ENCODE measurements around the gene DYNLT2.

Gene DYNLT2

GRCh38 chr6:169751242-169752073 is at the start of gene DYNLT2, which contains the start of gene ERMARD:
TSS of gene DYNLT2 (minus strand) at chr6:169751572. CDS start at chr6:169751458, 114 bp downstream.
TSS of gene ERMARD (plus strand) at chr6:169751622. CDS start at chr6:169751658, 36 bp downstream.
- peak; percentile 93 to 94 for DNase-seq

DNA sequence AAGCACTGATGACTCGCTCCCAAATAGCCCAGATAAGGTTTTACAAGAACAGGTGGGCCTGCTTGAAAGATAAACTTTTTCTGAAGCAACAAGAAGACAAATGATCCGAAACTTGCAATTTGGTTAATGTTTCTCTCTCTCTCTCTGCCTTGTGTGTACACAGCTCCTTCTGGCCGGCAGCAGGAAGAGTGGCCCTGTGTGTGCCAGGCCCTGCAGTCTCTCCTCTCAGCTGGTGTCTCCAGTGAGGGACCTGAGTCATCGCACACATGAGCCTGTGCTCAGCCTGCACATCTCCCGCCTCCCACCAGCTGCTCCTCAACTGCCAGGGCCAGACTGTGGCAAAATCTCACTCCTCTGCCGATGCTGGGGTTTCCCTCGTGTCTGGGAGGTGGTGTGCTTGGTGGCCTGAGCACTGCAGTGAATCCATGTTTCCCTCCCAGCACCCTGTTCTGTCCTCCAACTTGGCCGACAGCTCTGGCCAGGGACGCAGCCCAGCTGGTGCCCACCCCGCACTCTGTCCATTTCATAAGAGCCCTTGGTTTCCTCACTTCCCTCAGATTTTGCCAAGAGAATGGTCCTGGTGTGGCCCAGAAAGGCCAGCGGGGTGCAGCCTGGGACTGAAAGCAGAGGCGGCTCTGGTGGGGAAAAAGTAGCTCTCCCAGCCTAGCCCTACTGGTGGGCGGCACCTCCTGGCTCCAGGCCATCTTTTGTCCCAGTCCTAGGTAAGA is 49.5 kb upstream of the DYNLT2 start:
- no peak for DNase-seq

DNA sequence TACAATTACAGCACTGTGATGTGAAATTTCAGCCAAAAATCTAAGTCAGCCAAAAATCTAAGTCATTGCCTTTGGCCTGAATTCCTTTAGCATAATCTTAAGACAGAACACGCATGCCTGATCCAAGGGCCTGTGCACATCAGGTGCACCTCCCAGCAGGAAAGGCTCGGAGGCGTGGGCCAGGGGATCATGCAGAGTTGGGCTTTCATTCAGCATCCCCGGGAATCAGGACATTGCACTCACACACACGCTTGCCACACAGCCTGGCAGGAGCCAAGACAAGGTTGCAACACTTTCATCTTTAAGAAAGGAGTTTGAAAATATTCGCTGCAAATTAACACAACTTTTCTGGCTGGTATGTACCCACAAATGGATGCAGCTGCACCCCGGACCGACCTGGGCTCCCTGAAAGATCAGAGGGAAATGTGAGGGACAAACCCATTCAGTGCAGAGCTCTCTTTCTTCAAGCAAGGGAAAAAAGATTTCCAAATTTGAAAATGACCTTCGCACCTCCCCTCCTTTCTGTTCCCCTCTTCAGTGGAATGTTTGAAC is 48.8 kb upstream of the DYNLT2 start:
- DNase-seq: no peak

GRCh38 chr6:169799474-169799926 is 48.1 kb upstream of the DYNLT2 start:
- DNase-seq: no peak

GRCh38 chr6:169798764-169799473 is 47.5 kb upstream of the DYNLT2 start:
- no peak for DNase-seq

GRCh38 chr6:169795196-169795595 is 43.8 kb upstream of the DYNLT2 start:
- DNase-seq: no peak

DNA sequence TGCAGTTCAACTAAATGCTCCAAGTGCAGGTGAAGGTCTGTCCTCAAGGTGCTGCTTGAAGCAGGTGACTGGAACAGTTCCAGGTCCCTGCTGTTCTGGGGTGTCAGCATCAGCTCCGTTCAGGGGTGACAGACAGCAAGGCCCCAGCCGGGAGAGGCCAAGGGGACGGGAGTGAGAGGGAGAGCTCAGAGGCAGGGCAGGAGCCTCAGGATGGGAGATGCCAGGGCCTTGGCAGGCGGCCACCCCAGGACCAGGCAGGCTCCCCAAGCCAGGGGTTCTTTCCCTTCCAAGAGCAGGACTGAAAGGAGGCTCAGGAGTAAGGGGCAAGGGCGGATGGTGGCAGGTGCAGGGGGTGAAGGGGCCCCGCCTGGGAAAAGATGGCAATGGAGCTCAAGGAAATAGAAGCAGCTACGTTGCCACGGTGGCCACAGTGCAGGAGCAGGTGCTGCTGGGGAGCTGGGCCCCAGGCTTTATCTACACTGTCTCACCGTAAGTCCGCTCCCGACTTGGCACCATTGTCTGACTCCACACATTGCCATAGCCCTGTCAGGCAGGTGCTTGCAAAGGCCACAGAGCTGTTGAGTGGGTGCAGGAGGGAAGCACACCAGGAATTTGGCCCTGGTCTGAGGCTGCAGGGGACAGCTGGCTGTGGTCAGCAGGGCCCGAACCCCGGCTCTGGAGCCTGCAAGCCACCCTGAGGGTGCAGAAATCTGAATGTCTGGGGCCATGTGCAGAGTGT is 43.1 kb upstream of the DYNLT2 start:
- no peak for DNase-seq

- no peak for DNase-seq
Measured at GRCh38 chr6:169793408-169793807, 42.0 kb upstream of the DYNLT2 start.

GRCh38 chr6:169792306-169793015 is 41.1 kb upstream of the DYNLT2 start:
- no peak for DNase-seq

DNA sequence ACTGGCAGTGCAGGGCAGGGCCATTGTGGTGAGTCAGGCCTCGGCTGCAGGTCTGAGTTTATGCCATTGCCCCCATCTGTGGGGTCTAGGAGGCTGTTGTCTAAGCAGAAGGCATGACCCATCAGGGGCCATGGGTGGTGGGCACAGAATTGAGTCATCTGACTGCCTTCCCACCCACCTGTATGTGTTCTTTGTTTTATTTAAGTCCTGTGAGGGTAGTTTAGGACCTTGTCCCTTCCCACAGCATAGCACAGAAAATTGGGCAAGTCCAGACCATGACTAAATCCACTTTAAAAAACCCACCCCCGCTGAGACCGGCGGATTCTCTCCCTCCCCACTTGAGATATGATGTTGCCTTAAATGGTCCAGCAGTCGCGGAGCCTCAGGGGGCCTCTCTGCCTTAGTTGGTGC is 40.4 kb upstream of the DYNLT2 start:
- DNase-seq: no peak

- DNase-seq: peak; percentile 72 to 75
Measured at GRCh38 chr6:169789944-169790927, 38.9 kb upstream of the DYNLT2 start.

DNA sequence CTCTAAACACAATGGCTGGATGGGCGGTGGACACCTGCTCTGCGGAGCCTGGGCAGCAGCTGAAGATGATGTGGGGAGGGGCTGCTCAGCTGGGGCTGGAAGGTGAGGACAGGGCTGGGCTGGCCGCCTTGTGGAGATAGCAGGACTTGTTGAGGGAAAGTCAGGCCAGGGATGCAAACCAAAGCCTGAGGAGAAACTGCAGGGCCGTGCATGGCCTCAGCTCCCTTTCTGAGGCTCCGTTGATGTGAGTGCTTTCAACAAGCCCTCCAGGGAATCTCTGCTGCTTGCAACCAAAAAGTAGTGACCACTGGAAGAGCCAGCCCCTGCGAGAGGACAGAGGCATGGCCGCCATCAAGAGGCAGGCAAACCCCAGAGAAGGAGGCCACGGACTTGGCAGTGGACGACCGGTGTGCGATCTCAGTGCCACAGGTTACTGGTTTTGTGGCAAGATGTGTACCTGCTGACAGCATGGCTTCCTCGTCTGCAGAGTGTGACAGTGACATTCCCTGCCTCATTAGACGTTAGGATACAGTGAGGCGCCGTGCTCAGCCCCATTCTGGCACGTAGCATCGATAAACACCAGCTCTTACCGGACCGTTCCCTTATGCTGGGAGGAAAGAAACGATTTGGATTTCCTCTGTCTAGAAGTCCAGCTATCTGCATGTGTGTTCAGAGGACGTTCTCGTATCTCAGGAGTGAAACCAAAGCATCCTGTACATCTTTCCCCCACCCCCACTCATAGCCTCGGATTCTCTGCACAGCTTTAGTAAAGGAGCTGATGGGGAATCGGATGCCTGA is 38.0 kb upstream of the DYNLT2 start:
- DNase-seq: no peak

DNA sequence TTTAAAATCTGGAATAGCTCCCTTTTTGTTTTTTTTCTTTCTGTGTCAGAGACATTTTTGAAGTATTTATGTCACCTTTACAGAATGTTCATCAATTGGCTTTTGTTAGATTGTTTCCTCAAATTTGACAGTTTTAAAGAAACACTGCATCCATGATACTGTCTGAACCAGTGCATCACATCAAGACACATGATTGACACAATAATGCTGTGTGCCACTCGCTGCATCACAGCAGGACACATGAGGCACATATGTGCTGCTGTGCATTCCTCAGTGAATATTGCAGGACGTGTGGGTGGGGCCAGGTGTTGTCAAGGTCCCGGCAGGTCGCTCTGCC is 37.4 kb upstream of the DYNLT2 start:
- DNase-seq: no peak

DNA sequence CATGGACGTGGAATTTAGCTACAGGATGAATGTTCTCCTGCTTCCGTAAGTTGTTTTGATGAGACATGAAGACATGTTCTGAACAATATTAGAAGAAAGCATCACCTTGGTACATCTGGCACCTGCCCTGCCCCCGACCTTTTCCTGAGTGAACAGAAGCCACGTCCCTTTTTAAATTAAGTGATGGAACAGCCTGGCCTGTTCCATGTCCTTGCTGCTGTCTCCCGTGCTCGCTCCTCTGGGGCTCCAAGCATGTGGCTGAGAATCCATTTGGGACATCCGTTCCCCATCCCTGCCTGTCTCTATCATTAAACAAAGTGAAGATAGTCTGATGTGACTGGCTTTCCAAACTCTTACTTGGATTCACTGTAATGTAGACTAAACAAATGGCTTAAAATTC is 36.4 kb upstream of the DYNLT2 start:
- DNase-seq: no peak

- DNase-seq: no peak
Measured at GRCh38 chr6:169786349-169786748, 35.0 kb upstream of the DYNLT2 start.

DNA sequence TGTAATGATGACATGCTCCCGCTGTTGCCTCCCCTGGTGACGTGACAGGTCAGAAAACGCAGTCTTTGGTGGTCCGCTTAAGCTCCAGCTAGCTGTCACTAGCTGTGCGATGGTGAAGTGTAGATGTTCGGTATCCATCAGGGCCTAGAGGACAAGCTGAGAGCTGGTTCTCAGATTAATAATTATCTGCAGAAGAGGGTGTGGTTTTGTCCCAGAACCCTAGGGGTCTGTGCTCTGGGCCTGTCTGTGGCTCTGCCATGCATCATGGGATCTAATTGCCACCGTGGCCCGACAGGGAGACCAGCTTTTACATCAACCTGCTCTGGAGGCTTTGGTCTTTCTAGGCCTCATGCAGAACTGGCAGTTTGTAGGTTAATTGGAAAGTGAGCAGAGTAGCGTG is 34.2 kb upstream of the DYNLT2 start:
- DNase-seq: no peak

GRCh38 chr6:169784821-169785340 is 33.5 kb upstream of the DYNLT2 start:
- DNase-seq: no peak

DNA sequence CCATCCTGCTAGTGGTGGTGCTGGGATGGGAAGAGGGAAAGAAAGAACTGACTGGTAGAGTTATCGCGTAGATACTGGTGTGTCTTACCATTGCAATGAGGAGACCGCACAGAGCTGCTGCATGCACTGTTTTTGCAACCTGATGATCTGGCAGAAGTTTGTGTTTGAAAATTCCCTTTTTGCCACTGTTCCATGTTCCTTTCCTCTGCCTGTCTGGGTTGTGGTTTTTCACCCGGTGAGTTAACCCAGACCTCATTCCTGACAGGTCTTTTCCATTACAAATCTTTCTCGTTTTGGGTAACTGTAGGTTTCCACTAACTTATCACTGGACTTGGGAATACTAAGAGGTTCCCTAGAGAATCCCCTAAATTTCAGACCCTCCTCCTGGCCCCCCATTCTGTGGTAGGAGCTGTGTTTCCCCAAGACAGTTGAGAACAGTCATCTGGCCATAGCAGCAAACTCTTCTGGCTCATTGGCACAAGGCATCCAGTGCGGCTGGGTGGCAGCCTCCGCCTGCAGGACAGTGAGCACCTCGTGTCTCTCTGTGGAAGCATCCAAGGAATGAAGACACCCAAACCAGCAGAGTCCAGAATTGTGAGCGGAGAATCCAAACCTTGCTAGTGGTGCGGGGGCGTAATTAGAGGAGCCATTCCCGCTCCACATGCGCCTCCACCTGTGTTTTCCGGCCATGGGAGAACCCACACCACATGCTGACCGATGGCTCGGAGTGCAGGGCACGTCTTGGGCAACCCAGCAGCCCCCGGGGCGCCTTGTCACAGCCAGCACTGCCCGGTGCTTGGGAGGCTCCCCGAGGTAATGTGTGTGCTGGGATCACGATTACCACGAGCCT is 32.8 kb upstream of the DYNLT2 start:
- no peak for DNase-seq

All from CD4-positive, alpha-beta T cell treated with Interleukin-1 beta for 1 hour (primary cell).